ENCODE results near the gene RSPRY1.

The RSPRY1 gene

GRCh38 chr16:57253466-57253865, 67.3 kb downstream of the RSPRY1 start:
- H3K27ac Mint-ChIP-seq = no peak overlapping the region
- no peak for DNase-seq (ENCODE audit: low spot score)
- H3K36me3 Mint-ChIP-seq (ENCODE audit: low read depth) = peaks cover 32% of the 10 kb centered on the region
- no peaks in the 10 kb centered on the region for H3K4me1 Mint-ChIP-seq (ENCODE audit: low read depth)
- peaks cover 4% of the 10 kb centered on the region for H3K9me3 Mint-ChIP-seq
- no peak overlapping the region for H3K4me3 Mint-ChIP-seq
- no peaks in the 10 kb centered on the region for H3K27me3 Mint-ChIP-seq (ENCODE audit: low read depth)

- Mint-ChIP-seq H3K36me3 (ENCODE audit: low read depth) (peaks cover 21% of the 10 kb centered on the region), H3K4me3 (no peak overlapping the region), H3K27ac (no peak overlapping the region), H3K27me3 (ENCODE audit: low read depth) (no peaks in the 10 kb centered on the region), H3K9me3 (peaks cover 4% of the 10 kb centered on the region), H3K4me1 (ENCODE audit: low read depth) (peaks cover 9% of the 10 kb centered on the region)
- no peak for DNase-seq (ENCODE audit: low spot score)
Measured at GRCh38 chr16:57255686-57256415, 69.7 kb downstream of the RSPRY1 start.

GRCh38 chr16:57256601-57257395, 70.7 kb downstream of the RSPRY1 start:
- no peak overlapping the region for H3K27ac Mint-ChIP-seq
- peaks cover 9% of the 10 kb centered on the region for H3K4me1 Mint-ChIP-seq (ENCODE audit: low read depth)
- peaks cover 4% of the 10 kb centered on the region for H3K9me3 Mint-ChIP-seq
- no peaks in the 10 kb centered on the region for H3K27me3 Mint-ChIP-seq (ENCODE audit: low read depth)
- H3K36me3 Mint-ChIP-seq (ENCODE audit: low read depth) = peaks cover 14% of the 10 kb centered on the region
- DNase-seq (ENCODE audit: low spot score) = no peak
- no peak overlapping the region for H3K4me3 Mint-ChIP-seq

DNA sequence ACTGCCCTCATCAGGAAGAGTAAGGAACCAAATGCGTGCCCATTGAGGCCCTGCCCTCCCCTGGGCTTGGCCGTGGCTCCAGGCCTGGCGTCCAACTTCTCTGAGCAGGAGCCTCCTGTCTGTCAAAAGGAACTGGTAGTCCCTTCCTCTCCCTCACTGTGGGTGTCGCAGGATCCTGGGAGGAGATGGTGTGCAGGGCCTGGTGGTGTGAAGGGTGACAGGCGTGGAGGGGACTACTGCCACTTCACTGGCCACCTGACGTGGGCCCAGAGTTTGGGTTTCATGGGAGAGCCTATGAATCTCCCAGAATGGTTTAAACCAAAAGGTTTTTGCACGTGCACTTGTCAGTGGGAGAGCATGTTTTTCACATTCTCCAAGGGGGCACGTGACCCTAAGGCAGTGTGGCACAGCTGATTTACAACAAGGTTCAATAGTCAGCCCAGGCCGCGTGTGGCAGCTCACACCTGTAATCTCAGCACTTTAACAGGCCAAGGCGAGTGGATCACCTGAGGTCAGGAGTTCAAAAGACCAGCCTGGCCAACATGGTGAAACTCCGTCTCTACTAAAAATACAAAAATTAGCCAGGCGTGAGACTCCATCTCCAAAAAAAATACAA, 71.4 kb downstream of the RSPRY1 start:
- no peak for DNase-seq (ENCODE audit: low spot score)
- no peaks in the 10 kb centered on the region for H3K9me3 Mint-ChIP-seq
- no peaks in the 10 kb centered on the region for H3K27me3 Mint-ChIP-seq (ENCODE audit: low read depth)
- no peak overlapping the region for H3K4me3 Mint-ChIP-seq
- peaks cover 7% of the 10 kb centered on the region for H3K36me3 Mint-ChIP-seq (ENCODE audit: low read depth)
- H3K4me1 Mint-ChIP-seq (ENCODE audit: low read depth) = peaks cover 9% of the 10 kb centered on the region
- no peak overlapping the region for H3K27ac Mint-ChIP-seq

DNA sequence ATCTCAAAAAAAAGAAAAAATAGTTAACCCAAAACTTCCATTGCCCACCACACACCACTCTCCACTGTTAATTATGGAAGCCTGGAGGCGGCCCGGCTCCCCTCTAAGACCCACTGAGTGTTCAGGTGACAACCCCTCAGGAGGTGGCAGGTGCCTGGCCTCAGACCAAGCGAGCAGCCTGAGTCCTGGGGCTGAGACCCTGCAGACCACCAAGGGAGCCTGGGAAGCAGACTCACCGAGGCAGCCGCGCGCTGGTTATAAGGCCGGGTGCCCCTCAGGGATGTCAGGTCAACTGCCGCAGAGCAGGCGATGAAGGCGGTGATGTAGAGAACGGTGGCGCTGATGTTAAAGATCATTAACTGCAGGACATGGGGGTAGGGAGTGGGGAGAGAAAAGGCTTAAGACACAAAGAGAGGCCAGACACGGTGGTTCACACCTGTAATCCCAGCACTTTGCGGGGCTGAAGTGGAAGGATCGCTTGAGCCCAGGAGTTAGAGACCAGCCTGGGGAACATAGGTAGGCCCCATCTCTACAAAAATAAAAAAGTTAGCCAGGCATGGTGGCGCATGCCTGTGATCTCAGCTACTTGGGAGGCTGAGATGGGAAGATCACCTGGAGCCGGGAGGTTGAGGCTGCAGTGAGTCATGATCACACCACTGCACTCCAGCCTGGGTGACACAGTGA, 72.2 kb downstream of the RSPRY1 start:
- no peak for DNase-seq (ENCODE audit: low spot score)
- no peaks in the 10 kb centered on the region for H3K27me3 Mint-ChIP-seq (ENCODE audit: low read depth)
- H3K36me3 Mint-ChIP-seq (ENCODE audit: low read depth) = peaks cover 1% of the 10 kb centered on the region
- no peaks in the 10 kb centered on the region for H3K9me3 Mint-ChIP-seq
- no peak overlapping the region for H3K4me3 Mint-ChIP-seq
- peaks cover 9% of the 10 kb centered on the region for H3K4me1 Mint-ChIP-seq (ENCODE audit: low read depth)
- no peak overlapping the region for H3K27ac Mint-ChIP-seq

GRCh38 chr16:57258910-57259475, 72.9 kb downstream of the RSPRY1 start:
- Mint-ChIP-seq H3K4me1 (ENCODE audit: low read depth) (peaks cover 9% of the 10 kb centered on the region), H3K9me3 (no peaks in the 10 kb centered on the region), H3K36me3 (ENCODE audit: low read depth) (peaks cover 1% of the 10 kb centered on the region), H3K4me3 (no peak overlapping the region), H3K27me3 (ENCODE audit: low read depth) (no peaks in the 10 kb centered on the region), H3K27ac (no peak overlapping the region)
- DNase-seq (ENCODE audit: low spot score) = no peak

GRCh38 chr16:57260294-57260929, 74.3 kb downstream of the RSPRY1 start:
- Mint-ChIP-seq H3K36me3 (ENCODE audit: low read depth) (no peaks in the 10 kb centered on the region), H3K9me3 (no peaks in the 10 kb centered on the region), H3K27ac (peak overlapping the region; percentile 44), H3K27me3 (ENCODE audit: low read depth) (no peaks in the 10 kb centered on the region), H3K4me3 (peak overlapping the region; percentile 34), H3K4me1 (ENCODE audit: low read depth) (peaks cover 12% of the 10 kb centered on the region)
- DNase-seq (ENCODE audit: low spot score) = peak; percentile 11

DNA sequence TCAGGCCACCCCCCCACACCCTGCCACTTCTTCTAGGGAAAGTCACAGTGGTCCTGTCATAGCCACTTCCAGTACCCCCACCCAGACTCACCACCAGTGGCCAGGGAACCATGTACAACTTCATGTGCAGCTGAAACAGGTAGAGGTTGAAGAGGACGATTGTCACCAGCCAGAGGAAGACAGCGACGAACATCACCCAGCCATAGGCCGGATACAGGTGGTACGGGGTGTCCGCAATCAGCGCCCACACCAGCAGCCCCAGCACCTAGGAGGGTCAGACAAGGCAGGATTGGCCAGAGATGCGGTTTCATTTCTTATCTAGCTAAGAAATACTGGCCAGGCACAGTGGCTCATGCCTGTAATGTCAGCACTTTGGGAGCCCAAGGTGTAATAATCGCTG, 75.7 kb downstream of the RSPRY1 start:
- H3K4me1 Mint-ChIP-seq (ENCODE audit: low read depth) = peaks cover 23% of the 10 kb centered on the region
- no peak overlapping the region for H3K4me3 Mint-ChIP-seq
- no peaks in the 10 kb centered on the region for H3K36me3 Mint-ChIP-seq (ENCODE audit: low read depth)
- no peaks in the 10 kb centered on the region for H3K9me3 Mint-ChIP-seq
- no peak for DNase-seq (ENCODE audit: low spot score)
- peak overlapping the region; percentile 8 for H3K27ac Mint-ChIP-seq
- H3K27me3 Mint-ChIP-seq (ENCODE audit: low read depth) = no peaks in the 10 kb centered on the region

DNA sequence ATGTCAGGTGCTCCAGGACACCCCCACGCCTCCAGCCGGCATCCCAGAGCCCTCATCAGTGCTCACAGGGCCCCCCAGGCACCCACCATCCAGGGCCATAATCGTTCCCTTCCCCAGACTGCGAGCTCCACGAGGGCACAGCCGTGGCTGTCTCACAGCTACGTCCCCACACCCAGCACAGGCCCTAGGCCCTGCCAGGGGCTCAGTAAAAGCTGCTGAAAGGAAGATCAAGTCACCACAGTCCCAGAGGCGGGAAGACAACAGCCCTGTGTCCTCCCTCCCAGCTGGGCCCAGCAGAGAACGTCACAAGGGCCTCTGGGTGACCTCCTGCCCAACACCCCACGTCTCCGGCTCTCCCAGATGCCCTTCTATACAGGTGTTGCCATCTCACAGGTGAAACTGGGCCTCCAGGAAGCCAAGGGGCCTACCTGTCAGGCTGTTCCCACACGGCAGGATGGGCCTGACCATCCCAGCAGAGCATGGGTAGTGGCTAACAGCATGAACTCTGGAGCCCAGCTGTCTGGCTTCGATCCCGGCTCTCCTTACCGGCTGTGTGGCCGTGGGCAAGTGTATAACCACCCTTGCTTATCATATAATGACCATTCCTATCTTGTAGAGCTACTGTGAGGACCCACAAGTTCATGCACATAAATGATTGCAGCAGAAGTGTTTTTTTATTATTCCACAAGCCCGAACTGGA, 76.9 kb downstream of the RSPRY1 start:
- H3K4me3 Mint-ChIP-seq = no peak overlapping the region
- no peaks in the 10 kb centered on the region for H3K9me3 Mint-ChIP-seq
- peaks cover 32% of the 10 kb centered on the region for H3K4me1 Mint-ChIP-seq (ENCODE audit: low read depth)
- peak overlapping the region; percentile 35 for H3K27ac Mint-ChIP-seq
- DNase-seq (ENCODE audit: low spot score) = no peak
- H3K27me3 Mint-ChIP-seq (ENCODE audit: low read depth) = no peaks in the 10 kb centered on the region
- H3K36me3 Mint-ChIP-seq (ENCODE audit: low read depth) = no peaks in the 10 kb centered on the region

GRCh38 chr16:57263541-57264351, 77.6 kb downstream of the RSPRY1 start:
- H3K27ac Mint-ChIP-seq = no peak overlapping the region
- no peak overlapping the region for H3K4me3 Mint-ChIP-seq
- peaks cover 37% of the 10 kb centered on the region for H3K4me1 Mint-ChIP-seq (ENCODE audit: low read depth)
- H3K9me3 Mint-ChIP-seq = no peaks in the 10 kb centered on the region
- no peak for DNase-seq (ENCODE audit: low spot score)
- H3K36me3 Mint-ChIP-seq (ENCODE audit: low read depth) = no peaks in the 10 kb centered on the region
- H3K27me3 Mint-ChIP-seq (ENCODE audit: low read depth) = no peaks in the 10 kb centered on the region

- H3K27ac Mint-ChIP-seq = no peak overlapping the region
- no peak overlapping the region for H3K4me3 Mint-ChIP-seq
- peaks cover 38% of the 10 kb centered on the region for H3K4me1 Mint-ChIP-seq (ENCODE audit: low read depth)
- no peaks in the 10 kb centered on the region for H3K9me3 Mint-ChIP-seq
- no peaks in the 10 kb centered on the region for H3K27me3 Mint-ChIP-seq (ENCODE audit: low read depth)
- no peaks in the 10 kb centered on the region for H3K36me3 Mint-ChIP-seq (ENCODE audit: low read depth)
- no peak for DNase-seq (ENCODE audit: low spot score)
Measured at GRCh38 chr16:57264381-57264780, 78.3 kb downstream of the RSPRY1 start.

DNA sequence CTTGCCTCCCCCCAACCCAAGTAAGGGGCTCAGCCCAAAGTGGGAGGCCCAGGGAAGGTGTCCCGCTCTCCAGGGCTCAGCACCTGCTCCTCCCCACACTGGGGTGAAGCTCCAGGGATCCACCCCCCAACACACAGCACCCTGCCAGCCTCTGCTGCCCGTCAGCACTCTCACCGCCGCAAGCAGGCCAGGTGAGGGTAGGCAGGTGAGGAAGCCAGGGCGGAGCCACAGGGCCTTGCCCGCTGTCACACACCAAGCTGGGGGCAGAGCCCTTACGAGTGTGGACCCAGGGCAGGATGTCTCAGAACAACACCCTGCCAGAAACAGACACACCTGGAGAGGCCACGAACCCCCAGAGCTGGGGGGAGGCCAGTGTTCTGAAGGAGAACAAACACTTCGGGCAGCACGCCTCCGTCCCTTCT, 78.8 kb downstream of the RSPRY1 start:
- Mint-ChIP-seq H3K36me3 (ENCODE audit: low read depth) (no peaks in the 10 kb centered on the region), H3K4me1 (ENCODE audit: low read depth) (peaks cover 36% of the 10 kb centered on the region), H3K9me3 (no peaks in the 10 kb centered on the region), H3K27ac (no peak overlapping the region), H3K4me3 (no peak overlapping the region), H3K27me3 (ENCODE audit: low read depth) (no peaks in the 10 kb centered on the region)
- no peak for DNase-seq (ENCODE audit: low spot score)

All from T-helper 2 cell treated with Interferon-gamma antibody and Interleukin-4, amounts not matched to agents 5 μg/mL and 100 μg/mL, for 36 hours (primary cell).